ENCODE measurements around the gene RALGPS1.

GRCh38 chr9:127262602-127263001 lies 348.0 kb downstream of the RALGPS1 start:
- TF ChIP-seq, protein P1, sequence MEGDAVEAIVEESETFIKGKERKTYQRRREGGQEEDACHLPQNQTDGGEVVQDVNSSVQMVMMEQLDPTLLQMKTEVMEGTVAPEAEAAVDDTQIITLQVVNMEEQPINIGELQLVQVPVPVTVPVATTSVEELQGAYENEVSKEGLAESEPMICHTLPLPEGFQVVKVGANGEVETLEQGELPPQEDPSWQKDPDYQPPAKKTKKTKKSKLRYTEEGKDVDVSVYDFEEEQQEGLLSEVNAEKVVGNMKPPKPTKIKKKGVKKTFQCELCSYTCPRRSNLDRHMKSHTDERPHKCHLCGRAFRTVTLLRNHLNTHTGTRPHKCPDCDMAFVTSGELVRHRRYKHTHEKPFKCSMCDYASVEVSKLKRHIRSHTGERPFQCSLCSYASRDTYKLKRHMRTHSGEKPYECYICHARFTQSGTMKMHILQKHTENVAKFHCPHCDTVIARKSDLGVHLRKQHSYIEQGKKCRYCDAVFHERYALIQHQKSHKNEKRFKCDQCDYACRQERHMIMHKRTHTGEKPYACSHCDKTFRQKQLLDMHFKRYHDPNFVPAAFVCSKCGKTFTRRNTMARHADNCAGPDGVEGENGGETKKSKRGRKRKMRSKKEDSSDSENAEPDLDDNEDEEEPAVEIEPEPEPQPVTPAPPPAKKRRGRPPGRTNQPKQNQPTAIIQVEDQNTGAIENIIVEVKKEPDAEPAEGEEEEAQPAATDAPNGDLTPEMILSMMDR (IDR thresholded peaks at IDR 0.05): no peak
- TF ChIP-seq EZH2 (IDR thresholded peaks at IDR 0.05; ENCODE audit: borderline replicate concordance, insufficient read depth, low read depth, low read length, poor library complexity, severe bottlenecking): no peak

Data from B cell (primary cell).